ENCODE data around the gene ARHGAP42.

ARHGAP42 gene

GRCh38 chr11:100861212-100861611, 174.1 kb downstream of the ARHGAP42 start:
- TF ChIP-seq CTCF (IDR thresholded peaks at IDR 0.05; ENCODE audit: control insufficient read depth, insufficient read depth, low read depth, low read length, missing control alignments), result no peak
- no peak for DNase-seq (ENCODE audit: low read depth)
- no peak overlapping the region for H3K4me3 ChIP-seq (ENCODE audit: control insufficient read depth, low read depth, low read length)

- peak; percentile 84 for DNase-seq (ENCODE audit: low read depth)
- peak; percentile 9 for TF ChIP-seq CTCF (IDR thresholded peaks at IDR 0.05; ENCODE audit: control insufficient read depth, insufficient read depth, low read depth, low read length, missing control alignments)
- no peak overlapping the region for H3K4me3 ChIP-seq (ENCODE audit: control insufficient read depth, low read depth, low read length)
Measured at GRCh38 chr11:100863080-100863581, 176.0 kb downstream of the ARHGAP42 start.

GRCh38 chr11:100865443-100866065, 178.5 kb downstream of the ARHGAP42 start:
- H3K4me3 ChIP-seq (ENCODE audit: control insufficient read depth, low read depth, low read length), result no peak overlapping the region
- no peak for DNase-seq (ENCODE audit: low read depth)
- no peak for TF ChIP-seq CTCF (IDR thresholded peaks at IDR 0.05; ENCODE audit: control insufficient read depth, insufficient read depth, low read depth, low read length, missing control alignments)

GRCh38 chr11:100866453-100866852, 179.4 kb downstream of the ARHGAP42 start:
- no peak for DNase-seq (ENCODE audit: low read depth)
- no peak overlapping the region for H3K4me3 ChIP-seq (ENCODE audit: control insufficient read depth, low read depth, low read length)
- no peak for TF ChIP-seq CTCF (IDR thresholded peaks at IDR 0.05; ENCODE audit: control insufficient read depth, insufficient read depth, low read depth, low read length, missing control alignments)

GRCh38 chr11:100867606-100868005, 180.5 kb downstream of the ARHGAP42 start:
- no peak overlapping the region for H3K4me3 ChIP-seq (ENCODE audit: control insufficient read depth, low read depth, low read length)
- DNase-seq (ENCODE audit: low read depth), result no peak
- no peak for TF ChIP-seq CTCF (IDR thresholded peaks at IDR 0.05; ENCODE audit: control insufficient read depth, insufficient read depth, low read depth, low read length, missing control alignments)

GRCh38 chr11:100869328-100869727, 182.2 kb downstream of the ARHGAP42 start:
- H3K4me3 ChIP-seq (ENCODE audit: control insufficient read depth, low read depth, low read length), result no peak overlapping the region
- no peak for TF ChIP-seq CTCF (IDR thresholded peaks at IDR 0.05; ENCODE audit: control insufficient read depth, insufficient read depth, low read depth, low read length, missing control alignments)
- DNase-seq (ENCODE audit: low read depth), result no peak
